Stimulated activated CD8-positive, alpha-beta memory T cell treated with anti-CD3 and anti-CD28 coated beads, Interleukin-4, amount 100 ng/mL, for 48 hours (primary cell): ENCODE measurements around the gene MMP25.

Experiments
- DNase-seq: peaks from one replicate; pipeline ENCODE4 v3.0.0-alpha.2; 2020

Gene MMP25

DNA sequence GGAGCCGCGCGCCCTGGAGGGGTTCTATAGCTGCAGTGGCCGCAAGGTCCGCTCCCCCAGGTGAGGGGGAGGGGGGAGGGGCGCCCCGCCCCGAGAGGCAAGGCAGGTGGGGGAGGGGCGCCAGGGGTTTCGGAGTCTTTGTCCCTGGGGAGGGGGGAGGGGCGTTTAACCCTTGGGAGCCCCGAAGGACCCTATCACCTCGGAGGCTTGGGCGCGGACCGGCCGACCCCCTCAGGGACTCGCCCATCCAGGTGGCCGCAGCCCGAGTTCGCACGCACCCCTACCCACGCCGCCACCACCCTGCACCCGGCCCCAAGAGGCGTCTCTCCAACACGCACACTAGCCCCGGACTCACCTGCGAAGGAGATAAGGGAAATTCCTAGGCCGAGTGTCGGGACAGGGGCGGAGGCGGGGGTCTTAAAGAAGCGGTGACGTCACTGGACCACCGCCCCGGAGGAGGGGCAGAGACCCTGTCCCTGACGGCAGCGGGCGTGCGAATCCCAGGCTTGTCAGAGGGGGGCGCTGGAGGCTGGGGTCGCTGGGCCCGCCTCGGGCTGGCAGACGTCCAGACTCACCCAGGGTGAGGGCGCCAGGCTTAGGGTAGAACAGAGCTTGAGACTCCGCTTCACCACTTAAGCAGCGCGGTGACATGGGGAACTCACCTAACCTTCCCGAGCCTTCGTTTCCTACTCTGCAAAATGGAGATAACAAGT lies 28.4 kb upstream of the MMP25 start, which contains the start of gene CLDN6:
Gene CLDN6, minus strand, starts transcription at position 390 of the 713 bp plus-strand sequence. CDS start 2,162 bp downstream, outside the sequence.
- DNase-seq = peak; percentile 75

DNA sequence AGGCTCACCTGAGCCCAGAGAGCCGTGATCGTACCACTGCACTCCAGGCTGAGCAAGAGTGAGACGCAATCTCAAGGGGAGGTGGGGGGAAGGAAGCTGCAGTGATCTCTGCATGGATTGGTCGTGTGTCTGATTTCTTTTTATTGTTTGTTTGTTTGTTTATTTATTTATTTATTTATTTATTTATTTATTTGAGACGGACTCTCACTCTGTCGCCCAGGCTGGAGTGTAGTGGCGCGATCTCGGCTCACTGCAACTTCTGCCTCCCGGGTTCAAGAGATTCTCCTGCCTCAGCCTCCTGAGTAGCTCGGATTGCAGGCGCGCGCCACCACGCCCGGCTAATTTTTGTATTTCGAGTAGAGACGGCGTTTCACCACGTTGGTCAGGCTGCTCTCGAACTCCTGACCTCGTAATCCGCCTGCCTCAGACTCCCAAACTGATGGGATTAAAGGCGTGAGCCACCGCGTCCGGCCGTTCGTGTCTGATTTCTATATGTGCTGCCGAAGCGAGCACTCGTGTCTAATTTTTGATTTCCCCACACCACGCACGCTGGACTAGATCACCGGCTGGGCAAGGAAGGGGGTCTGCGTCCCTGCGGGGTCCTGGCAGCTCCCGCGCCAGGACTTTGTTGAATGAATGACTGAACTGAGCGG lies 26.6 kb upstream of the MMP25 start:
- no peak for DNase-seq

DNA sequence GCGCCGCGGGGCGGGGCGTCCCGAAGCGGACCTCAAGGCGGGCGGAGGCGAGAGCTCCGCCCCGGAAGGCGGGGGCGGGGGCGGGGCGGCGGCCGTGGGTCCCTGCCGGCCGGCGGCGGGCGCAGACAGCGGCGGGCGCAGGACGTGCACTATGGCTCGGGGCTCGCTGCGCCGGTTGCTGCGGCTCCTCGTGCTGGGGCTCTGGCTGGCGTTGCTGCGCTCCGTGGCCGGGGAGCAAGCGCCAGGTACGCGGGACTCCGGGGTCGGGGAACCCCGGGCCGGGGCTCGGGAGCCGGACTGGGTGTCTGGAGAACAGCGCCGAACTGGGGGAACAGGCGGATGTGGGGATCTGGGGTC lies 26.1 kb upstream of the MMP25 start, which contains the start of gene TNFRSF12A:
Gene TNFRSF12A, plus strand, starts transcription at position 122 of the 357 bp plus-strand sequence. Its CDS starts 30 bp downstream, at position 152.
- peak; percentile 80 for DNase-seq

DNA sequence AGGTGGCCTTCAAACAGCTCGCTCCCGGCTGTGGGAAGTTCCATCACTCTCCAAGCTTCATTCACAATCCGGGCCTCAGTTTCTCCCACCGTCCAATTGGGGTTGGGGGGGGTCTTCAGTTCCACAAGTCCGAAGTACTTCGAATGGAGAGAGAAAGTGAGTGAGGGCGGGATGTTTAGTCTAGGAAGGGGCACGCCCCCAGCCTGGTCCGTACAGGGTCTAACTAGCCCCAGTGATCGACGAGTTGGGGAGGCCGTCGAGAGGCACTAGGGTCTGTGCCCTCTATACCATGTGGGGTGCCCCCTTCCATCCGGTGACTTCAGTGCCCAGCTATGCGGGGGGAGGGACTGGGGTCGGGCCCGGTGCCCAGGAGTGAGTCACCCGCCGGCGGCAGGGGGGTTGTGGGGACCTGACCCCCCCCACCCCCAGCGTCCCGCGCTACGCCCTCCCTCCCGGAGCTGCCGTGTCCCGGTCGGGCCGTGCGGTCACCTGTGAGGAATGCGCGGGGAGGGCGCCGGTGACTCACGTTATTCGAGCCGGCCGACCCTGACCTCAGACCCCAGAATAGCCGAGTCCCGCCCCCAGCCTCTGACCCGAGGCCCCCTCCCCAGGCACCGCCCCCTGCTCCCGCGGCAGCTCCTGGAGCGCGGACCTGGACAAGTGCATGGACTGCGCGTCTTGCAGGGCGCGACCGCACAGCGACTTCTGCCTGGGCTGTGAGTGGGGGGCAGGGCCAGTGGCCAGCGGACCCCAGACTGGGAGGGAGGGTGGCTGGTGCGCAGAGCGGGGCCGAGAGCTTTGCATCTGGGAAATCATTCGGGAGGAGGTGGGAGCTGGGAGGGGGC lies 25.5 kb upstream of the MMP25 start:
- DNase-seq = peak; percentile 66

DNA sequence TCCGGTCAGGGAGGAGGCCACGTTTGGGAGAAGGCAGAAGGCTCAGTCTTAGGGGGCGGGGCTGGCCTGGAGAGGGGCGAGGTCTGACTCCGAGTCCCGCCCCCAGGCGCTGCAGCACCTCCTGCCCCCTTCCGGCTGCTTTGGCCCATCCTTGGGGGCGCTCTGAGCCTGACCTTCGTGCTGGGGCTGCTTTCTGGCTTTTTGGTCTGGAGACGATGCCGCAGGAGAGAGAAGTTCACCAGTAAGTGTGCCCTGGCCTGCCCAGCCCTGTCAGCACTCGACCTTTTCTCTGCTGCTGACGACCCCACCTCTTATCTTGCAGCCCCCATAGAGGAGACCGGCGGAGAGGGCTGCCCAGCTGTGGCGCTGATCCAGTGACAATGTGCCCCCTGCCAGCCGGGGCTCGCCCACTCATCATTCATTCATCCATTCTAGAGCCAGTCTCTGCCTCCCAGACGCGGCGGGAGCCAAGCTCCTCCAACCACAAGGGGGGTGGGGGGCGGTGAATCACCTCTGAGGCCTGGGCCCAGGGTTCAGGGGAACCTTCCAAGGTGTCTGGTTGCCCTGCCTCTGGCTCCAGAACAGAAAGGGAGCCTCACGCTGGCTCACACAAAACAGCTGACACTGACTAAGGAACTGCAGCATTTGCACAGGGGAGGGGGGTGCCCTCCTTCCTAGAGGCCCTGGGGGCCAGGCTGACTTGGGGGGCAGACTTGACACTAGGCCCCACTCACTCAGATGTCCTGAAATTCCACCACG lies 24.7 kb upstream of the MMP25 start:
- peak; percentile 92 for DNase-seq

DNA sequence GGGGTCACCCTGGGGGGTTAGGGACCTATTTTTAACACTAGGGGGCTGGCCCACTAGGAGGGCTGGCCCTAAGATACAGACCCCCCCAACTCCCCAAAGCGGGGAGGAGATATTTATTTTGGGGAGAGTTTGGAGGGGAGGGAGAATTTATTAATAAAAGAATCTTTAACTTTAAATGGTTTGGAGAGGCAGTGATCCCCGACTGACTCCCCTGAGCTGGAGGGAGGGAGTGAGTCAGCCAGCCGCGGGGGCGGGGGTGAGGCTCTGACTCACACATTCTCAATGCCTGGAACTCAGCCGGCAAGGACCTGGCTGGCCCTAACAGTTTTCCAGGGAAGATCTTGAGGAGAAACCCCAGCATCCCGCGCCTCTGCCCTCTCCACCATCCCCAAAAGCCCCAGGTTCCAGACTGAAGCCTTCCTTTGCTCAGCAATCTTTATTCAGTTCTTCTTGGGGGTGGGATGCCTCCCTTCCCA lies 24.1 kb upstream of the MMP25 start:
- DNase-seq = peak; percentile 94

DNA sequence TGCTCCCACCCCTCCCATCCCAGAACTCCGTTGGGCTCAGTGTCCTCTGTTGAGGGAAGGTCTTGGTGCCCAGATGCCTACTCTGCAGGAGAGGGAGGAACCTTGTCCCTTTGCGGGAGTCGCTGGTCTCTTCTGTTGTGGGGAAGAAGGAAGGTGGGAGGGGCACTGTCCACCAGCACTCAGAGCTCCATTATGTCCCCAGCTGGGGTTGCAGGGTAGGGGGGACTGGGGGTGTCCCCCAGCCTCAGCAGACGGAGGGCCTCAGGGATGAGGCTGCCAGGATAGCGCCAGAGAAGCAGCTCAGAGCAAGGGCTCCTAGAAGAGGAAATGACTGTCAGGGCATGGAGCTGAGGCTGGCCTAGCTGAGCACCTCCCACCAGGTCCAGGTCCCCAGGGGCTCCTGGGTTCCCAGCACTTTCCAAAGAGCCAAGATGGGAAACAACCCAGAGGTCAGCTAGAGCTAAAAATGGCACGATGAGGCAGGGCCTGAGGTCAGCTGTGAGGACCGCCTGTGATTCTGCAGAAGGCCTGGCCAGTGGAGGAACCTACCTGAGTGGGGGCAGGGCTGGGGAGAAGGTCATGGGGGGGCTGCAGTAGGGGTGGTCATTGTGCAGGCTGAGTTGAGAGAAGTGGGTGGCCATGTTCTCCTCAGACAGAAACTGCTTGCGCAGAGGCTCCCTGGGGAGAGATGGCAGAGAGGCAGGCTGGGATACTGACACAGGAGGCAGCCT lies 23.5 kb upstream of the MMP25 start:
- peak; percentile 60 for DNase-seq

DNA sequence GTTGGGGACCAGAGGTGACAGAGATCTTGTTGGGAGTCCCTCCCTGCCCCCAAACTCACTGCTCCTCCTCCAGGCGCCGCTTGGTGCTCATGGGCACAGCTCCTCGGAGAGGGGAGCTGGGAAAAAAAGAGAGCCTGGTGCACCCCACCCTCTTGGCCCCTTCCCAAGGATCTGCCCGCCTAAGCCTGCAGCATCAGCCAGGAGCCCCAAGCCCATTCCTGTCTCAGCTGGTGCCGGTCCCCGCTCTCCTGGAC lies 23.0 kb upstream of the MMP25 start:
- DNase-seq = no peak

DNA sequence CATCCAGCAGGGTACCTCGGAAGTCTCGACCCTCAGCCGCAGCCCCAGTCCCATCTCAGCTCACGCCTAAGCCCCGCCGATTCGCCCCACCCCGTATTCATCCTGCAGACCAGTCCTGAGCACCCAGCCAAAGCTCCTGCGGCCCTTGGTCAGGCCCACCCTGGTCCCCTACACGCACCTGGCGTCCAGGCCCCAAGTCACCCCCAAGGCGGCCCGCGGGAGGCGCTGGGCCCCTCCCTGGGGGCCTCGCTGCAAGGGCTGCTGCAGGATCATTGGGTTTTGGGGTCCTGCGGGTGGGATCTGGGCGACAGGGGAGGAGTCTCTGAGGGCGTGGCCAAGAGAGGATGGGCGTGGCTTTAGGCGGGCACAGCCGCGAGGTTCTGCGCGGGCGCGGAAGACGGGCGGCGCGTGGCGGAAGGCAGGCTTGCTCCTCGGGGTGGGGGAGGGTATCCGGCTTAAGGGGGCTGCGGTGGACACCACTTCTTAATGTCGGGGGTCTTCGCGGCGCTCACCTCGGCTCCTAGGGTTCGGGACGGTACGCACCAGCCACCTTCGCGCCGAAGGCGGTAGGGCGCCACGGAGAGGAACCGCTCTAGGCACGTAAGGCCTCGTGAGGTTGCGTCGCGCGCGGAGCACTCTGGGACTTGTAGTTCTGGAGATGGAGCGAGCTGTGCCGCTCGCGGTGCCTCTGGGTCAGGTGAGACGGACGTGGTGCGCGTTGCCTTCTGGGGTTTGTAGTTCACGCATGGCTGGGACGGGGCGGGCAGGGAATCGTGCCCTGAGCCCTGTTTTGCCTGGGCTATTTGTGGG lies 22.5 kb upstream of the MMP25 start, which contains the start of the genes HCFC1R1 and THOC6:
Gene HCFC1R1, minus strand, starts transcription at position 274 of the 810 bp plus-strand sequence. Its CDS starts 1 bp downstream, at position 273.
Gene THOC6, plus strand, starts transcription at position 367 of the 810 bp plus-strand sequence. Its CDS starts 292 bp downstream, at position 659.
- DNase-seq = peak; percentile 97

DNA sequence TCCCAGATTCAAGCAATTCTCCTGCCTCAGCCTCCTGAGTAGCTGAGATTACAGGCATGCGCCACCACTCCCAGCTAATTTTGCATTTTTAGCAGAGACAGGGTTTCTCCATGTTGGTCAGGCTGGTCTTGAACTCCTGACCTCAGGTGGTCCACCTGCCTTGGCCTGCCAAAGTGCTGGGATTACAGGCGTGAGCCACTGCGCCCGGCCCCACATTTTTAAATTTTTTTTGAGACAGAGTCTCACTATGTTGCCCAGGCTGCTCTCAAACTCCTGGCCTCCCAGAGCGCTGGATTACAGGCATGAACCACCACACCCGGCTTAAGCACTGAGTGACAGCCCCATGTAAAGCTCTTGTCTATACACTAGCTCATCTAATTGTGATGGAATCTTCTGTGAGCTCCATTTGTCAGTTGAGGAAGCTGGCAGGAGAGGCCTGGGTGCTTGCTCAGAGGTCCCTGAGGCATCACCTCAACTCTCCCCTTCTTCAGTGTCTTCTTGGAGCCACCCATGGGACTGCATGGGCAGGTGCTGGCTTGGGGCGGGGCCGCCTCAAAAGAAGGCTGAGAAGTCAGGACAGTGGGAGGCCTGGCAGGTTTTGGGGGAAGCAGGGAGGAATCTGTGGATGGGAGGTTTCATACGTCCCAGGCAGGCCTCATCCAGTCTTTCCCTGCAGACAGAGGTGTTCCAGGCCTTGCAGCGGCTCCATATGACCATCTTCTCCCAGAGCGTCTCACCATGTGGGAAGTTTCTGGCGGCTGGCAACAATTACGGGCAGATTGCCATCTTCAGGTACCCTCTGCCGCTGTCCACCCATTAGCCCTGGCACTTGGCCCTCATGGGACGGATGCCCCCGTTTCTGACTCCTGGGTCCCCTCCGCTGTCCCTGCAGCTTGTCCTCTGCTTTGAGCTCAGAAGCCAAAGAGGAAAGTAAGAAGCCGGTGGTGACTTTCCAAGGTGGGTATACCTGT lies 21.0 kb upstream of the MMP25 start:
- no peak for DNase-seq

DNA sequence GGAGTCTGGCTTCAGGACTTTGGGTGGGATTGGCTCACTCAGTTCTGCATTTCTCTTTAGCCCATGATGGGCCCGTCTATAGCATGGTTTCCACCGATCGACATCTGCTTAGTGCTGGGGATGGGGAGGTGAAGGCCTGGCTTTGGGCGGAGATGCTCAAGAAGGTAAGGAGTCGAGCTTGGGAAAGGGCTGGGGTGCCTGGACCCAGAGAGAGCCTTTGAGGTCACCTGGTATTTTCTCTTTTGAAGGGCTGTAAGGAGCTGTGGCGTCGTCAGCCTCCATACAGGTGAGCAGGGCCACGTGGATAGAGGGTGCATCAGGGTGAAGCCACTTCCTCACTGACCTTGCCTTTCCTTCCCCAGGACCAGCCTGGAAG lies 20.4 kb upstream of the MMP25 start:
- DNase-seq = no peak

DNA sequence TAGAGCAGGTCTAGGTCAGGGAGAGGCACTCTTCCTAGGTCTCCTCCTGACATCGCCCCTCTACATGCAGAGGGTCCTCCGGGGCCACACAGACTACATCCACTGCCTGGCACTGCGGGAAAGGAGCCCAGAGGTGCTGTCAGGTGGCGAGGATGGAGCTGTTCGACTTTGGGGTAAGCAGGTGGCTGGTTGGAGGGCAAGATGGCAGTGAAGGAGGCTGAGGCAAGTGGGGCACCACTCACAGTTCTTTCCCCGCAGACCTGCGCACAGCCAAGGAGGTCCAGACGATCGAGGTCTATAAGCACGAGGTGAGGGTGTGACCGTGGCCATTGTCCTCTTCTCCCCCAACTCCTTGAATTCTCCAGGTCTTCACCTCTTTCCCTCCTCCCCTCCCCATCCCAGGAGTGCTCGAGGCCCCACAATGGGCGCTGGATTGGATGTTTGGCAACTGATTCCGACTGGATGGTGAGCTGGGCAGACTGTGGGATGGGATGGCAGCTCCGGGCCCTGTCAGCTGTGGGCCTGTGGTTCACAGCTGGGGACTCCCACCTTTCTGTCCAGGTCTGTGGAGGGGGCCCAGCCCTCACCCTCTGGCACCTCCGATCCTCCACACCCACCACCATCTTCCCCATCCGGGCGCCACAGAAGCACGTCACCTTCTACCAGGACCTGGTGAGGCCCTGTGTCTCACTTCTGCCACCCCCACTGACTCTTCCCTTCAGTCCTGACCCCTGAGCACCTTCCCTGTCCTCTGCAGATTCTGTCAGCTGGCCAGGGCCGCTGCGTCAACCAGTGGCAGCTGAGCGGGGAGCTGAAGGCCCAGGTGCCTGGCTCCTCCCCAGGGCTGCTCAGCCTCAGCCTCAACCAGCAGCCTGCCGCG lies 19.5 kb upstream of the MMP25 start:
- DNase-seq = no peak

DNA sequence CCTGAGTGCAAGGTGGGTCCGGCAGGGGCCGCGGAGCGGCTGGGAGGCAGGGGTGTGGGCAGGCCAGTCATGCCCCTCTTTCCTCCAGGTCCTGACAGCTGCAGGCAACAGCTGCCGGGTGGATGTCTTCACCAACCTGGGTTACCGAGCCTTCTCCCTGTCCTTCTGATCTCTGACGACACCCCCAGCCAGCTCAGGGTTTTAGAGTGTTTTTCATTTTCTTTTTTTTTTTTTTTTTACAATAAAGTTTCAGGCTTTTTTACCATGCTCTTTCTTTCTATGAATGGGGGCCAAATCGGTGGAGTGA lies 18.9 kb upstream of the MMP25 start:
- no peak for DNase-seq

DNA sequence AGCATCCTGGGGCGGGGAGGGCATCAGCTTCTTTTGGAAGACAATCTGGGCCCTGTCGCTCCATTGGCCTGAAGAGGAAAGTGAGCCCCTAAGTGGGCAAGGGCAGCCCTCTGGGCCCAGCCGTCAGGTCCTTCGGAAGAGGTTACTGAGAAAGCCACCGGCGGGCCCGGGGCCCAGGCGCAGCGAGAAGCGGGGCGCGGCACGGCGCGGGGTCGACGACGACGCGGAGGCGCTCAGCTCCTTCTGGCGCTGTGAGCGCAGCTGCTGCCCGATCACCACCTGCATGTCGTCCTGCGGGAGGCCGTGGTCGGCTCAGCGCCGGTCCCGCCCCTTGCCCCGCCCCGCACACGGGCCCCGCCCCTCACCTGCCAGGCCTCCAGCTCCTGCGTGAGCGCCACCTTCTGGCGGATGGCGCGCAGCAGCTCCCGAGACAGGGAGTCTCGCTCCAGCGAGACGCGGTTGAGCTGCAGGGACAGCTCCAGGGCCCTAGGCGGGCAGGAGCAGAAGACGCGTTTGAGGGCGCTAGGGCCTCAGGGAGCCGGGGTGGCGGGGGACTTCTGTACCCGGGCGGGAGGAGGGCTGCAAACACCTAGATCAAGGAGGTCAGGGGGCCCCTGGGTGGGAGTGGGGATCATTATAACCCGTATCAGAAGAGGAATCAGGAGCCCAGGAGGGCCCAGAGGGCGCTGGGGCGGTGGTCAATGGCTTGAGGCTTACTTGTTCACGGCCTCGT lies 18.2 kb upstream of the MMP25 start:
- peak; percentile 94 for DNase-seq

DNA sequence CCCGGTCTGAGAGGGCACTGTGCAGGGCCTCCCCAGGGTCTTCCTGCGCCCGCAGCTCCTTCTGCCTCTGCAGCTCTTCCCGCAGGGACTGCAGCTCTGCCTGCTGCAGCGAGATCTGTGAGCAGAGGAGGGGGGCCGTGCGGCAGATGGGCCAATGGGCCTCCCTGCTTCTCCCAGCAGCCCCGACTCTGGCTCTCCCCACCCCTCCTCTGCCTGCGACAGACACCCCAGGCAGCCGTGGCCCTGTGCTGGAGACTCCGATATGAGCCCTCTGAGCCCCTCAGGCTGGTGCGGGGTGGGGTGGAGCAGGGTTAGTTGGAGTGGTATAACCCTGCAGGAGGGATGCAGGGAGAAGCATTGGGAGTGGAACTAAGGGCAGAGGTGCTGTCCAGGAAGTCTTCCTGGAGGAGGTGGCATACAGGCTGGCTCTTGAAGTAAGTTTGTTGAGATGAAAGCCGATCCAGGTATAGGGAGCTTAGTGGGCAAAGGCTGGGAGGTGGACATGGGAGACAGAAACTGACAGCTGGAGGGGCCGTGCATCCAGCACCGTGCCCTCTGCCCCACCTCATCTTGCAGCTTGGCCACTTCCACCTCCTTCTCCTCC lies 17.5 kb upstream of the MMP25 start:
- DNase-seq = no peak

DNA sequence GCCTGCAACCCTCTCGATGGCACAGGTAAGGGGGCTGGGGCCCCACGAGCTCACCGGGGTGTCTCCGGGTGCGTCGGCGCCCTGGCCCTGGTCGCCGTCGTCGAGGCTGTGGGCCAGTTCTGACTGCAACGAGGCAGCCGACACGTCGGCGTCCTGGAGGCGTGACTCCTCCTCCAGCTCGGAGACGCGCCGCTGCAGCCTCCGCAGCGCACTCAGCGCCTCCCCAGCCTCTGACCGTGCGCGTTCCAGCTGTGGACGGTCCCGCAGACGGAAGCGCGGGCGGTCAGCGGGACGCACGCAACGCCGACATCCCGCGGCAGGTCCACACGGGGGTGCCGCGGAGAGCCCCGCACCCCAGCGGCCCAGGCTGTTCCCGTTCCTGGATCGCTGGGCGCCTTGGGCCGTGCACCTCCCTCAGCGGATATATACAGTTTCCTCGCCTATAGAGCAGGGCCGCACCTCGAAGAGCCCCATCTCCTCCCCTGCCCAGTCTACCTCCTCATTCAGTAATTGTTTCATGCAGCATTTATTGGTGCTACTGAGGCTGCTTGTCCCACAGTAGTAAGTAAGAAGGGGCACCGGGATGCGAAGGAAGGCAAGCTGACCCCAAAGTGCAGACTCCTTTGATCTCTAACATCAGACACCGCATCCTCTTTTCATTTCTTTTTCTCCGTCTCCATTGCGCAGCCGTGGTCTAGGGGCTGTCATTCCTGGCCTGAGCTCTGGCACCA lies 16.7 kb upstream of the MMP25 start:
- peak; percentile 64 for DNase-seq
